GF-D8 (cell line): ENCODE measurements around the gene ZNF831.

ENCODE experiments used
- DNase-seq: peaks from one replicate; lab custom pipeline; 2025; lab: John Stamatoyannopoulos, UW

Gene ZNF831

GRCh38 chr20:59247731-59248684 is 84.4 kb downstream of the ZNF831 start:
- DNase-seq, result no peak

GRCh38 chr20:59250293-59250692 is 86.7 kb downstream of the ZNF831 start:
- no peak for DNase-seq

- DNase-seq, result peak; percentile 64
Measured at GRCh38 chr20:59253325-59253724, 89.7 kb downstream of the ZNF831 start.

GRCh38 chr20:59253779-59254319 is 90.2 kb downstream of the ZNF831 start:
- peak; percentile 76 for DNase-seq

GRCh38 chr20:59255256-59255655 is 91.6 kb downstream of the ZNF831 start:
- DNase-seq, result no peak

- peak; percentile 79 for DNase-seq
Measured at GRCh38 chr20:59258221-59258621, 94.6 kb downstream of the ZNF831 start.

- DNase-seq, result peak; percentile 10
Measured at GRCh38 chr20:59259946-59260345, 96.3 kb downstream of the ZNF831 start.

- DNase-seq, result no peak
Measured at GRCh38 chr20:59265298-59265697, 101.7 kb downstream of the ZNF831 start.

GRCh38 chr20:59268870-59269269 is 105.2 kb downstream of the ZNF831 start:
- no peak for DNase-seq

GRCh38 chr20:59269411-59270025 is 105.9 kb downstream of the ZNF831 start:
- DNase-seq, result no peak

GRCh38 chr20:59270380-59270779 is 106.8 kb downstream of the ZNF831 start:
- no peak for DNase-seq

- no peak for DNase-seq
Measured at GRCh38 chr20:59273739-59274357, 110.2 kb downstream of the ZNF831 start.

GRCh38 chr20:59276938-59277337 is 113.3 kb downstream of the ZNF831 start:
- no peak for DNase-seq

GRCh38 chr20:59284470-59284869 is 120.8 kb downstream of the ZNF831 start:
- DNase-seq, result no peak

GRCh38 chr20:59289994-59290393 is 126.4 kb downstream of the ZNF831 start:
- DNase-seq, result no peak

- DNase-seq, result no peak
Measured at GRCh38 chr20:59291740-59292383, 128.2 kb downstream of the ZNF831 start.

GRCh38 chr20:59295531-59295930 is 131.9 kb downstream of the ZNF831 start:
- DNase-seq, result no peak

- no peak for DNase-seq
Measured at GRCh38 chr20:59297686-59298085, 134.1 kb downstream of the ZNF831 start.

- DNase-seq, result no peak
Measured at GRCh38 chr20:59299945-59300332, 136.3 kb downstream of the ZNF831 start.

GRCh38 chr20:59300333-59301081 is 136.9 kb downstream of the ZNF831 start, which contains the start of gene EDN3:
Gene EDN3, plus strand, starts transcription at chr20:59300611. Its CDS starts 202 bp downstream, at chr20:59300813.
- no peak for DNase-seq

GRCh38 chr20:59301343-59302007 is 137.9 kb downstream of the ZNF831 start:
- no peak for DNase-seq
